ENCODE data around the gene YIF1A. TPM values are rescaled to one million over a fixed set of nuclear protein-coding genes. Genes with fewer than 3 reads are reported as not detected.

Gene YIF1A
- total RNA-seq, 2 donors from 2014 or later, result 68.1 to 100 TPM

DNA sequence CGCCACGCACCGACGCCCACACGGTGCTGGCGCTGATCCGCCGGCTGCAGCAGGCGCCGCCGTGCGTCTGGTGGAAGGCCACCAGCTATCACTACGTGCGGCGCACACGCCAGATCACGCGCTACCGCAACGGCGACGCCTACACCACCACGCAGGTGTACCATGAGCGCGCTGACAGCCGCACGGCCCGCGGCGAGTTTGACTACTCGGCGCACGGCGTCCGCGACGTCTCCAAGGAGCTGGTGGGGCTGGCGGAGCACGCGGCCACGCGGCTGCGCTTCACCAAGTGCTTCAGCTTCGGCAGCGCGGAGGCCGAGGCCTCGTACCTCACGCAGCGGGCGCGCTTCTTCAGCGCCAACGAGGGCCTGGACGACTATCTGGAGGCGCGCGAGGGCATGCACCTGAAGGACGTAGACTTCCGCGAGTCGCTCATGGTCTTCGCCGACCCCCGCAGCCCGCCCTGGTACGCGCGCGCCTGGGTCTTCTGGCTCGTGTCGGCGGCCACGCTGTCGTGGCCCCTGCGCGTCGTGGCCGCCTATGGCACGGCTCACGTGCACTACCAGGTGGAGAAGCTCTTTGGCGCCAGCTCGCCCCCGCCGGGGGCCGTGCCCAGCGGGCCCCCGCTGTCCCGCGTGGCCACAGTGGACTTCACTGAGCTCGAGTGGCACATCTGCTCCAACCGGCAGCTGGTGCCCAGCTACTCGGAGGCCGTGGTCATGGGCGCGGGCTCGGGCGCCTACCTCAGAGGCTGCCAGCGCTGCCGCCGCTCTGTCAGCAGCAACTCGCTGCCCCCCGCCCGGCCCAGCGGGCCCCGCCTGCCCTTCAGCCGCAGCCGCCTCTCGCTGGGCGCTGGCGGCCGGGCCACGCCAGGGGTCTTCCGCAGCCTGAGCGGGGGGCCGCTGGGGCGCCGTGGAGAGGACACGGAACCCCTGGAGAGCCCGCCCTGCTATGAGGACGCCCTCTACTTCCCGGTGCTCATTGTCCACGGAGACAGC, 6.0 kb upstream of the YIF1A start:
- Histone ChIP-seq H3K27me3 (peaks cover 0 to 11% of the 10 kb centered on the region in 2 donors), H3K4me3 (no peak overlapping the region), H3K9me3 (no peaks in the 10 kb centered on the region), H3K27ac (no peak overlapping the region), H3K36me3 (no peaks in the 10 kb centered on the region), H3K4me1 (peaks cover 0 to 9% of the 10 kb centered on the region in 2 donors)
- DNase-seq (ENCODE audit: low spot score), result no peak
- TF ChIP-seq, protein P1, sequence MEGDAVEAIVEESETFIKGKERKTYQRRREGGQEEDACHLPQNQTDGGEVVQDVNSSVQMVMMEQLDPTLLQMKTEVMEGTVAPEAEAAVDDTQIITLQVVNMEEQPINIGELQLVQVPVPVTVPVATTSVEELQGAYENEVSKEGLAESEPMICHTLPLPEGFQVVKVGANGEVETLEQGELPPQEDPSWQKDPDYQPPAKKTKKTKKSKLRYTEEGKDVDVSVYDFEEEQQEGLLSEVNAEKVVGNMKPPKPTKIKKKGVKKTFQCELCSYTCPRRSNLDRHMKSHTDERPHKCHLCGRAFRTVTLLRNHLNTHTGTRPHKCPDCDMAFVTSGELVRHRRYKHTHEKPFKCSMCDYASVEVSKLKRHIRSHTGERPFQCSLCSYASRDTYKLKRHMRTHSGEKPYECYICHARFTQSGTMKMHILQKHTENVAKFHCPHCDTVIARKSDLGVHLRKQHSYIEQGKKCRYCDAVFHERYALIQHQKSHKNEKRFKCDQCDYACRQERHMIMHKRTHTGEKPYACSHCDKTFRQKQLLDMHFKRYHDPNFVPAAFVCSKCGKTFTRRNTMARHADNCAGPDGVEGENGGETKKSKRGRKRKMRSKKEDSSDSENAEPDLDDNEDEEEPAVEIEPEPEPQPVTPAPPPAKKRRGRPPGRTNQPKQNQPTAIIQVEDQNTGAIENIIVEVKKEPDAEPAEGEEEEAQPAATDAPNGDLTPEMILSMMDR (IDR thresholded peaks at IDR 0.05), result no peak

DNA sequence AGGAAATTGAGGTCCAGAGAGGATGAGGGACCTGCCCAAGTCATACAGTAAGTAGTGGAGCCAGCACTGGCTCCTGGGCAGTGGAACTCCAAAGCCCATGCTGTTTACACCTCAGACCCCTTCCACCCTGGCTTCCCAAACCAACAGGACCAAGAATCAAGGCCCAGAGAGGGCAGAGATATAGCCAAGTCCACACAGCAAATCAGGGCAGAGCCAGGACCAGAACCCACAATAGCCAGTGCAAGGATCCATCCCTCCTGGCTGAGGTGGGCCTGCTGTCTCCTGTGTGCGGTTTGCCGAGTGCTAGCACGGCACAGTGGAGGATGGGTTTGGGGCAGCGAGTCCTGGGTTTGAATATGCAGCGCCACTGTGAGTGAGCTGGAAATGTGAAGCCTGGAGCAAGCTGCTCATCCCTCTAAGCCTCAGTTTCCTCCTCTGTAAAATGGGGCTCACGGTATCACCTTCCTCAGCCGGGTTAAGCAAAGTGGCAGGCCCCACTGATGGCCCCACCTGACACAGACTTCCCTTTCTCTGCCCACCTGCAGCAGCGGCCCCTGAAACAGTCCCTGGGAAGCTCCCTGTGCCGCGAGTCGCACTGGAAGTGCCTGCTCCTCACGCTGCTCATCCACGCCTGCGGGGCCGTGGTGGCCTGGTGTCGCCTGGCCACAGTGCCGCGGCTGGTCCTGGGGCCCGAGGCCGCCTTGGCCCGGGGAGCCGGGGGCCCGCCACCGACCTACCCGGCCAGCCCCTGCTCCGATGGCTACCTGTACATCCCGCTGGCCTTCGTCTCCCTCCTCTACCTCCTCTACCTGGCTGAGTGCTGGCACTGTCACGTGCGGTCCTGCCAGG, 5.1 kb upstream of the YIF1A start:
- peaks cover 0 to 11% of the 10 kb centered on the region in 2 donors for H3K27me3 ChIP-seq
- TF ChIP-seq, protein P1 (IDR thresholded peaks at IDR 0.05), result no peak

DNA sequence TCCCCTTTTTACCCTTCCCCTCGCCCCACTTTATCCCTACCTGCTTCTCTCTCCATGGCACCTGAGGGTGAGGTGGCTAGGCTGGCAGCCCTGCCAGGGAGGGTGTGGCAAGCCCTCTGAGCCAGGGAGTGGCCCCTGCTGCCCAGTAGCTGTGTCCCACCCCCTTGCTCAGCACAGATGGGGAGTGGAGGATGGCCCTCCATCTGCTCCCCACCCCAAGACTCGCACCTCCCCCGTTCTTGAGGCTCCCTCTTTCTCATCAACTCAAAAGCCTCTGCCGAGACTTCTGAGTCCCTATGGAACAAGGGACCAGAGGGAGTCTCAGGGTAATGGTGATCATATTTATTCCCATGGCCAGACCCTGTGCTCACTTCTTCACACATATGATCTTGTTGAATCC, 4.4 kb upstream of the YIF1A start:
- no peak for DNase-seq (ENCODE audit: low spot score)
- H3K36me3 ChIP-seq, result no peaks in the 10 kb centered on the region
- peaks cover 0 to 11% of the 10 kb centered on the region in 2 donors for H3K27me3 ChIP-seq
- H3K9me3 ChIP-seq, result no peaks in the 10 kb centered on the region
- H3K4me1 ChIP-seq, result peaks cover 0 to 19% of the 10 kb centered on the region in 2 donors
- TF ChIP-seq, protein P1 (IDR thresholded peaks at IDR 0.05), result no peak
- no peak overlapping the region for H3K4me3 ChIP-seq
- no peak overlapping the region for H3K27ac ChIP-seq

More for the DNA sequence above, 5.1 kb upstream of the YIF1A start:
- Histone ChIP-seq H3K4me3 (no peak overlapping the region), H3K4me1 (peaks cover 0 to 17% of the 10 kb centered on the region in 2 donors), H3K27ac (no peak overlapping the region), H3K9me3 (no peaks in the 10 kb centered on the region), H3K36me3 (no peaks in the 10 kb centered on the region)
- no peak for DNase-seq (ENCODE audit: low spot score)

DNA sequence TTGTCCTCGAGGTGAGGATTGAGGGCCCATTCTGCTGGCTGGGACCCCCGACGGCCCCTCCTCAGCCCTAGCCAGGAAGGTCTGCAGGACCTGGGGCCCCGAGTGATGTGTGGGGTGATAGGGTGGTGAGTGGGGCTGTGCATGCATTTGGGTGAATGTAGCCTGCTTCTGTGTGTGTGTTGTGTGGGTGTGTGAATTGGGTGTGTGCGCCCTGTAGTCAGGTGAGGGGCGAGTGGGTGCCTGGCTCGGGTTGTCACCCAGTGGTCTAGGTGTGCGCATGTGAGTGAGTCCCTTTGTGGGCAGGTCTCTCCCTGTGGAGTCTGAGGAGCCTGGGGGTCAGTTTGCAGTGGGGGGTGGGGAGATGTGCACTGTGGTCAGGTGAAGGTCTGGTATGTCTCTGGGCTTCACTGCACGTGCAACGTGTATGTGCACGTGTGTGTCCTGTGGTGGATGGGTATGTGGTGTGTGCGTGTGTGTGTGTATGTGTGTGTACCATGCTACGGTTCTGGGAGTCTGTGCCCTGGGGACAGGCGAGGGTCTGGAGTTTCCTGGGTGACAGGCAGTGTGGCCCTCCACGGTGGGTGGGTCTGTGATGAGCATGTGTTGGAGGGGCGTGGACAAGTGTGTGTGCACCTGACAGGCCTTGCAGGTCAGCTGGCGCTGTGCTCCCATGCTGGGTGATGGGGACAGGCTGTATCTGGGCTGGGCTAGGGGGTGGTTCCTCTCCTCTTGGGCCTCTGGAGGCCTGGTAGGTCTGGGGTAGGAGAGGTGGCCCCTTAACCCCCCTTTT, 3.8 kb upstream of the YIF1A start:
- H3K36me3 ChIP-seq, result no peaks in the 10 kb centered on the region
- no peaks in the 10 kb centered on the region for H3K9me3 ChIP-seq
- peaks cover 0 to 25% of the 10 kb centered on the region in 2 donors for H3K4me1 ChIP-seq
- H3K27ac ChIP-seq, result no peak overlapping the region
- peak overlapping the region in 1 of 2 donors; percentile 46 for H3K4me3 ChIP-seq
- no peak for DNase-seq (ENCODE audit: low spot score)
- TF ChIP-seq, protein P1 (IDR thresholded peaks at IDR 0.05), result no peak
- peaks cover 0 to 11% of the 10 kb centered on the region in 2 donors for H3K27me3 ChIP-seq
